Measurements from ENCODE around the gene SART3. TPM values are rescaled to one million over a fixed set of nuclear protein-coding genes. Genes with fewer than 3 reads are reported as not detected.

SART3 gene
- polyA plus RNA-seq, 1 experiment: 23.1 TPM

DNA sequence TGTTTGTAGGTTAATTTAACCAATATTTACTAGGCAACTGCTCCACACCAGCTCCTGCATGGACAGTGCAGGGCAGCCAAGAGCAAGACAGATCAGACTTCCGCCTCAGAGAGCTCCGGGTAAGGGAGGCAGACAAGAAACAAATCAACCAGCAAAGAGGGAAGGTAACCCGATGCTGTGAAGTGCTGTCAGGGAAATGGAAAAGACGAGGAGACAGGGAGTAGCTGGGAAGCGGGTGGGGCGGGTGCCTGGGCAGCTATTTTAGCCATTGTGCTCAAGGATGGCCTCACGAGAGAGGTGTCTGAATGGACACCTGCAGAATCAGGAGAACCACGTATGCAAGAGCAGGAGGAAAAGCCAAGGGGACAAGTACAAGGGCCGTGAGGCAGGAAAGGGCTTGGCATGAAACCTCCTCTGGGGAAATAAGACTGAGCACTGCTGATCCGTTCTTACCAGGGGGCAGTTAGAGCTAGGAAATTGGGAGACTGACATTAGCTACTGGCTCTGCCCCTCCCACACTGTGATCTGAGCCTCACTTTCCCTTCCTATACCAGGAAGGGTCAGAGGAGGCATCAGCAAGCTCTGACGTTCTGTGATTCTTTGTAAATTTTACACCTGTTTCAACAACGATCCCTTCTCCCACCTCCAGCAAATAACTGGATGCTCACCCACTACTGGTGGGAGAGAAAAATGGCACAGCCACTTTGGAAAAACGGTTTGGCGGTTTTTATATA is 43.4 kb upstream of the SART3 start:
- ChIA-PET CTCF (interaction anchor here (1.0 kb wide), 1 partner anchor 40 kb away, joined by 3 read pairs; no protein-coding TSS in a partner anchor), POLR2A (no interaction called here)
- no peaks in the 10 kb centered on the region for H3K36me3 ChIP-seq (ENCODE audit: control insufficient read depth, insufficient read depth, low read length)
- TF ChIP-seq, protein P1, sequence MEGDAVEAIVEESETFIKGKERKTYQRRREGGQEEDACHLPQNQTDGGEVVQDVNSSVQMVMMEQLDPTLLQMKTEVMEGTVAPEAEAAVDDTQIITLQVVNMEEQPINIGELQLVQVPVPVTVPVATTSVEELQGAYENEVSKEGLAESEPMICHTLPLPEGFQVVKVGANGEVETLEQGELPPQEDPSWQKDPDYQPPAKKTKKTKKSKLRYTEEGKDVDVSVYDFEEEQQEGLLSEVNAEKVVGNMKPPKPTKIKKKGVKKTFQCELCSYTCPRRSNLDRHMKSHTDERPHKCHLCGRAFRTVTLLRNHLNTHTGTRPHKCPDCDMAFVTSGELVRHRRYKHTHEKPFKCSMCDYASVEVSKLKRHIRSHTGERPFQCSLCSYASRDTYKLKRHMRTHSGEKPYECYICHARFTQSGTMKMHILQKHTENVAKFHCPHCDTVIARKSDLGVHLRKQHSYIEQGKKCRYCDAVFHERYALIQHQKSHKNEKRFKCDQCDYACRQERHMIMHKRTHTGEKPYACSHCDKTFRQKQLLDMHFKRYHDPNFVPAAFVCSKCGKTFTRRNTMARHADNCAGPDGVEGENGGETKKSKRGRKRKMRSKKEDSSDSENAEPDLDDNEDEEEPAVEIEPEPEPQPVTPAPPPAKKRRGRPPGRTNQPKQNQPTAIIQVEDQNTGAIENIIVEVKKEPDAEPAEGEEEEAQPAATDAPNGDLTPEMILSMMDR (IDR thresholded peaks at IDR 0.05; ENCODE audit: insufficient read depth, low read depth, low read length): no peak
- H3K4me3 ChIP-seq (ENCODE audit: low read depth, low read length): no peak overlapping the region
- peaks cover 2% of the 10 kb centered on the region; the same call in 1 of the 2 replicates for H3K27me3 ChIP-seq (ENCODE audit: control insufficient read depth, insufficient read depth, low read length)
- DNase-seq (ENCODE audit: low read depth): no peak

DNA sequence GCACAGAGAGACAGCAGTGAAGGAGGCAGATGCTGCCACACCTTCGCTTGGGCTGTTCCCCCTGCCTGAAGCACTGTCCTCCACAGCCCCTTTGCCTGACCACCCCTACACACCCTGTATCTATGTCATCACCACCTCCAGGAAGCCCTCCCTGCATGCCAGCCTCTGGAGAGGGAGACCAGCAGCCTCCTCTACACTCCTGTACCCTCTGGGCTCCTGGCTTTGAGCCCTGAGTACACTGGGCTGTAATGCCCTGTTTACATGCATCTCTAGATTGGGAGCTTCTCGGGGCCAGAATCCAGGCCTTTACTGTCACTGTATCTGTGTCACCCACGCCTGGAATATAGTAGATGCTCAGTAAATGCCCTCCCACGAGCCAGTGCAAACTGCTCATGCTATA is 42.8 kb upstream of the SART3 start:
- no peaks in the 10 kb centered on the region for H3K36me3 ChIP-seq (ENCODE audit: control insufficient read depth, insufficient read depth, low read length)
- H3K4me3 ChIP-seq (ENCODE audit: low read depth, low read length): no peak overlapping the region
- ChIA-PET POLR2A (no interaction called here), CTCF (no interaction called here)
- no peak for DNase-seq (ENCODE audit: low read depth)
- TF ChIP-seq, protein P1 (IDR thresholded peaks at IDR 0.05; ENCODE audit: insufficient read depth, low read depth, low read length): no peak
- peaks cover 2% of the 10 kb centered on the region; the same call in 1 of the 2 replicates for H3K27me3 ChIP-seq (ENCODE audit: control insufficient read depth, insufficient read depth, low read length)

DNA sequence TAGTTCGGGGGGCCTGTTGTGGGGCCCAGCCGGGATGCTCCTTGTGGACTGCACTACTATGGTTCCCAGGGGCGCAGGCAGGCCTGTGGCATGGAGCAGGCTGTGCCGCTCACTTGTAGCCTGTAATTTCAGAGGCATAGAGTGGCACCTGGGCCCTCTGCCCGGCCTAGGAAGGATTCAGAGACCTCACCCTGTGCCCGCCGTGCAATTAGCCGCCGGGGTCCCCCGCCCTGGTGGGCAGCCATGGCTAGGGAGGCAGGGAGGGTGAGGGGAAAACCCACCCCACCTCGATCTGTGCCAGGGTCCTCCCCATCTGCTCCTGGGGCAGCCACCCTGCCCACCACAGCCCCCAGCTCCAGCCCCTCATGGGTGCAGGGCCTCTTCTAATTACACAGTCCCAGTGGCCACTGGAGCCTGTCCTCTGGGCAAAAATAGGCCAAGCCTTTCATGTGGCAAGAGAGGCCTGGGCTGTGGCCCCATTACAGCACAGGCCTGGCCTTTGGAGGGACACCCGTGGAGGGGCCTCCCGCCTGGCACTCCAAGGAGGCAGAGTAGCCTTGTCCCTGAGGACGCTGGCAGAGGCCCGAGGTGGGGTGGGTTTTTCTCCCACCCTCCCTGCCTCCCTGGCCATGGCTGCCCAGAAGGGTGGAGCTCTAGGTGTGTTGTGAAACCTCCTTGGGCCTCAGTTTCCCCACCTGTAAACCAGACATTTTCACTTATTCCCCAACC is 42.2 kb upstream of the SART3 start:
- no peak overlapping the region for H3K4me3 ChIP-seq (ENCODE audit: low read depth, low read length)
- H3K36me3 ChIP-seq (ENCODE audit: control insufficient read depth, insufficient read depth, low read length): no peaks in the 10 kb centered on the region
- CTCF ChIA-PET: interaction anchor here (0.5 kb wide), 1 partner anchor 15 kb away, joined by 3 read pairs; no protein-coding TSS in a partner anchor
- no peak for DNase-seq (ENCODE audit: low read depth)
- TF ChIP-seq, protein P1 (IDR thresholded peaks at IDR 0.05; ENCODE audit: insufficient read depth, low read depth, low read length): no peak
- peaks cover 2% of the 10 kb centered on the region; the same call in 1 of the 2 replicates for H3K27me3 ChIP-seq (ENCODE audit: control insufficient read depth, insufficient read depth, low read length)
- POLR2A ChIA-PET: no interaction called here

DNA sequence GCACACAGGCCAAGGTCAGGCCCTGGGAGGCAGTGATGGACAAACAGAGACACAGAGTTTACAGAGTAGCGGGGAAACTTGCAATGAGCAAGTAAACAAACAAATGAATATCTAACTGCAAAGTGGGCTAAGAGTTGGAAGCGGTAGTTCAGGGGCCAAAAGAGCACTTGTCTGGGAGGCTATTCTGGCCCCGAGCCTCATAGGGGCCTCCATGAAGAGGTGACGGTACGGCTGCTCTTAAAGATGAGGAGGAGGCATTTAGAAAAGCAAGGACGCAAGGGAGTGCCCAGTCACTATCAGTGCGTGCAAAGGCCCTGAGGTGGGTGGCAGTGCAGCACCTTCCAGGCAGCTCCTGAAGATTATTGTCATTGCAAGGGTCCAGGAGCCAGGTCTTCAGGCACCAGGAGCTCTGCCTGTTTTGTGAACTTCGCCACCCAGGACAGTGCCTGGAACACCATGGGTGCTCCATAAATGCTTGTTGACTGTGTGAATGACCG is 41.3 kb upstream of the SART3 start:
- Histone ChIP-seq H3K4me3 (ENCODE audit: low read depth, low read length) (no peak overlapping the region), H3K27me3 (ENCODE audit: control insufficient read depth, insufficient read depth, low read length) (peaks cover 2% of the 10 kb centered on the region; the same call in 1 of the 2 replicates), H3K36me3 (ENCODE audit: control insufficient read depth, insufficient read depth, low read length) (no peaks in the 10 kb centered on the region)
- DNase-seq (ENCODE audit: low read depth): no peak
- ChIA-PET CTCF (interaction anchor here (0.6 kb wide), 1 partner anchor 45 kb away, joined by 3 read pairs; no protein-coding TSS in a partner anchor), POLR2A (no interaction called here)
- TF ChIP-seq, protein P1 (IDR thresholded peaks at IDR 0.05; ENCODE audit: insufficient read depth, low read depth, low read length): no peak

DNA sequence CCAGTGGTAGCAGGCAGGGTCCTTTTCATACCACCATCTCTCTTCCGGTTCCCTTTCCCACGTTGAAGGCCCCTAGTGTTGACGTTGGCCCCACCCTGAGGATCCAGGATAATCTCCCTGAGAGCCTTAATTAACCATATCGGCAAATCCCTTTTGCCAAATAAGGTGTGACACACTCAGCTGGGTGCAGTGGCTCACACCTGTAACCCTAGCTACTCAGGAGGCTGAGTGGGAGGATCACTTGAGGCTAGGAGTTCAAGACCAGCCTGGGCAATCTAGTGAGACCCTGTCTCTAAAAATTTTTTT is 39.7 kb upstream of the SART3 start:
- TF ChIP-seq, protein P1 (IDR thresholded peaks at IDR 0.05; ENCODE audit: insufficient read depth, low read depth, low read length): no peak
- ChIA-PET CTCF (interaction anchor here (1.0 to 1.2 kb wide), 2 partner anchors 17 to 29 kb away, joined by 3 to 4 read pairs; no protein-coding TSS in a partner anchor), POLR2A (no interaction called here)
- Histone ChIP-seq H3K36me3 (ENCODE audit: control insufficient read depth, insufficient read depth, low read length) (no peaks in the 10 kb centered on the region), H3K27me3 (ENCODE audit: control insufficient read depth, insufficient read depth, low read length) (peaks cover 2% of the 10 kb centered on the region; the same call in 1 of the 2 replicates), H3K4me3 (ENCODE audit: low read depth, low read length) (no peak overlapping the region)
- no peak for DNase-seq (ENCODE audit: low read depth)
